SKM-1 treated with dmso at 0.1 percent for 144 hours (cell line): ENCODE measurements around the gene ATP6V1D.
A peak's percentile ranks its signal among the peaks of the same experiment; 100 is the strongest.
"Not testable (repeated sequence)": the region's sequence is repeated elsewhere in the genome, so short reads cannot be mapped to it uniquely, and the experiment has no call there.

Experiments
- DNase-seq: peaks from one replicate; lab custom pipeline; 2025; ENCODE audit not compliant: unreplicated experiment; lab: John Stamatoyannopoulos, UW

ATP6V1D gene

GRCh38 chr14:67359775-67360469 lies at the start of gene ATP6V1D, which contains the start of gene EIF2S1:
ATP6V1D (minus strand) TSS chr14:67359804; CDS start chr14:67359698, 106 bp downstream.
EIF2S1 (plus strand) TSS chr14:67360328; CDS start chr14:67364768, 4,440 bp downstream.
- peak; percentile 83 for DNase-seq

- DNase-seq = not testable (repeated sequence)
These were observed 48.7 kb upstream of the ATP6V1D start for GRCh38 chr14:67408122-67408801.

DNA sequence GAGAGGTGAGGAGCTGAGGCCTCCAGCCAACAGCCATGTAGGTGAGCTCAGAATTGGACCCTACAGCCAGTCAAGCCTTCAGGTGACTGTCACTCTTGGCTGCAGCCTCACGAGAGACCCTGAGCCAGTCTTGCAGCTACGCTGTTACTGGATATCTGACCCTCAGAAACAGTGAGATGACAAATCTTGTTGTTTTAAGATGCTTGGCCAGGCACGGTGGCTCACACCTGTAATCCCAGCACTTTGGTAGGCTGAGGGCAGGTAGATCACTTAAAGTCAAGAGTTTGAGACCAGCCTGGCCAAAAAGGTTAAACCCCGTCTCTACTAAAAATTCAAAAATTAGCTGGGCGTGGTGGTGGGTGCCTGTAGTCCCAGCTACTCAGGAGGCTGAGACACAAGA lies 46.2 kb upstream of the ATP6V1D start:
- no peak for DNase-seq

DNA sequence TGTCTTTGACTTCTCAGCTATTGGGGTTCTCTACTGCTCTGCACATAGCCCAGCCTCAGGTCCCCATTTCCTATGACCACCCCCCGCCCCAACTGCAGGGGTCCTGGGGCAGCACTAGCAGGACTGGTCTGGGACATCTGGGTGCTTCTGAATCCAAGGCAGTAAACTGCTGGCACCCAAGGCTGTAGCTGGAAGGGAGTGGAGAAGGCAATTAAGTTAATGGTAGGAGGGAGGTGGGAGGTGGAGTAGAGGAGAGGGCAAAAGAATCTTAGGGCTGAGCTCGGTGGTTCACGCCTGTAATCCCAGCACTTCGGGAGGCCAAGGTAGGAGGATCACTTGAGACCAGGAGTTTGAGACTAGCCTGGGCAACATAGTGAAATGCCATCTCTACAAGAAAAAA lies 40.8 kb upstream of the ATP6V1D start:
- no peak for DNase-seq

DNA sequence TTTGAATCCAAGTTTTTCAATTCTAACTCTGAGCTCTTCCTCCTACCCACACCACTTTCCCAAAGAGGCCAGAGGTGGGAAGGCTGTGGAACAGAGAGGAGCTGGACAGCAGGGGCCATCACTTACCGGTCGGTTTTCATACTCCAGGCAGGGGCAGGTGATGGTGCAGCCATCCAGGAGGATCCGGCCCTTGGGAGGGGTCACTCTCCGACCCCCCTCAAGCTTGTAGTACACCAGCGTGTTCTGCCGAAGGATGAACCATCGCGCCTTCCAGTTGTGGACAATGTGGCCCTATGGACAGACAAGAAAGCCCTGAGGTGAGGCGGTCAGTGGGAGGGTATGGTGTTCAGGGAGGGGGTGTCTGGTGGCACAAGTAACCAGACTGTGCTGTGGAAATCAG lies 37.9 kb upstream of the ATP6V1D start:
- no peak for DNase-seq

DNA sequence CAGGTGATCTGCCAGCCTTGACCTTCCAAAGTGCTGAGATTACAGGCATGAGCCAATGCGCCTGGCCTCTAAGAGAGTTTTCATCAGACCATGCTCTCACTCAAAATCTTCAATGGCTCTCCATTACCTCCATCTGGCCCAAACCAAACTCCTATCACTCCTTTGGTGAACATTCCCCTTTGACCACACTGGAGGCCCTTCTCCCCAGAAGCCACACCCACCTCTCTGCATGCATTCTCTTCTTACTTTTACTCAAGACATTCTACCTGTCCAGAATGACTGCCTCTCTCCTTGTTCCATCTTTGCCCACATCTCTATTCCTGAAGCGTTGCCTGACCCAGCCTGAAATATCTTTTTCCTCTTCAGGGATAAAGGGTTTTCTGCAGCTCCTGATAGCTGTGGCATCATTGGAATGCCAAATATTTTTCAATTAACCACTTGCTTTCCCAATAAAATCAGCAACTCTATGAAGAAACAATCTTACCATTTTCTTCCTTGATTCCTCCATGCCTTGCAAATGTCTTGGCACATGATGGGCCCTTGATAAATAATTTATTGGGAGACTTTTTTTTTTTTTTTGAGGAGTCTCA lies 36.9 kb upstream of the ATP6V1D start:
- no peak for DNase-seq

DNA sequence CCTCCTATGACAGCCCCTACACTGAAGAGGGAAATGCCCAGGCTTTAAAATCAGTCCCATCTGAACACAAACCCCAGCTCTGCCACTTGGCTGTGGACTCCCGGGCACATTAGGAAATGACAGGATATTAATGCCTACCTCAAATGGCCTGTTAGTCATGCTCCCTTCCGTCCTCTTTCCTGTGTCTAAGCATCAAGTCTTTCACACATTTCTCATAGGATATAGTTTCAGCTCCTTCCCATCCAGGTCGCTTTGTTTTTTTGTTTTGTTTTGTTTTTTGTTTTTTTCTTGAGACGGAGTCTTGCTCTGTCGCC lies 36.2 kb upstream of the ATP6V1D start:
- DNase-seq = no peak

GRCh38 chr14:67395086-67395875 lies 35.7 kb upstream of the ATP6V1D start:
- DNase-seq = no peak

GRCh38 chr14:67393689-67394088 lies 34.1 kb upstream of the ATP6V1D start:
- DNase-seq = no peak

- DNase-seq = no peak
These were observed 33.2 kb upstream of the ATP6V1D start for GRCh38 chr14:67392800-67393199.

DNA sequence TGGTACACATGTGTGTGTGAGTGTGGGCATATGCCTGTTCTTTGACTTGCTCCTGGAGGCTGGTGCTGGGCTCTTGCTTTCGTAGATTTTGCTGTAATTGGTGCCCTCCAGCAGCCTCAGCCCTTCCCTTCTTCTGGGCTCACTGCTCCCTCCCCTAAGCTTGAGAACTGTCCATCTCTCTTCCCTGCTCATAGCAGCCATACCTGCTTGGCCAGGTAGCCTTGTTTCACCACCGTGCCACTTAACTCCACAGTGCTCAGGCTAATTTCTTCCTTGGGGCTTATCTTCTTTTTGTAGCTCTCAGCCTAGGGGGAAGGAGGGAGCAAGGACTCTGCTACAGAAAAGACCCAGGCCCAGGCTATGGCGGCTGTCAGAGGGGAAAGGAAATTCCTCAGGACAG lies 32.5 kb upstream of the ATP6V1D start:
- DNase-seq = no peak

DNA sequence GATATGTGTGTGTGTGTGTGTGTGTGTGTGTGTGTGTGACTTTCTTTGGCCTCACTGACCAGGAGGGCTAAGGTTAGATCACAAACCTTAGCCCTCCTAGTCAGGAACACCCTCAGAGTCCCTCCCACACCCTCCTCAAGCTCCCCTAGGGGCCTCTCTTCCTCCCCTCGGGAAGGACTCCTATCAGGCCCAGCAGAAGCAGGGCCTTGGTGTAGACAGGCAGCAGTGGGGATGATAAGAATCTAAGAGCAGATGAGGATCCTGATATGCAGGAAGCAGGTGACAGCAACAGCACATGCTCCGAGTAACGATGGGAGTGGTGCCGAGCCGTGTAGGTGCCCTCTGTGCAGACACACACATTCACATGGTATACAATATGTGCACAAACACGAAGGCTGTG lies 31.7 kb upstream of the ATP6V1D start:
- no peak for DNase-seq

DNA sequence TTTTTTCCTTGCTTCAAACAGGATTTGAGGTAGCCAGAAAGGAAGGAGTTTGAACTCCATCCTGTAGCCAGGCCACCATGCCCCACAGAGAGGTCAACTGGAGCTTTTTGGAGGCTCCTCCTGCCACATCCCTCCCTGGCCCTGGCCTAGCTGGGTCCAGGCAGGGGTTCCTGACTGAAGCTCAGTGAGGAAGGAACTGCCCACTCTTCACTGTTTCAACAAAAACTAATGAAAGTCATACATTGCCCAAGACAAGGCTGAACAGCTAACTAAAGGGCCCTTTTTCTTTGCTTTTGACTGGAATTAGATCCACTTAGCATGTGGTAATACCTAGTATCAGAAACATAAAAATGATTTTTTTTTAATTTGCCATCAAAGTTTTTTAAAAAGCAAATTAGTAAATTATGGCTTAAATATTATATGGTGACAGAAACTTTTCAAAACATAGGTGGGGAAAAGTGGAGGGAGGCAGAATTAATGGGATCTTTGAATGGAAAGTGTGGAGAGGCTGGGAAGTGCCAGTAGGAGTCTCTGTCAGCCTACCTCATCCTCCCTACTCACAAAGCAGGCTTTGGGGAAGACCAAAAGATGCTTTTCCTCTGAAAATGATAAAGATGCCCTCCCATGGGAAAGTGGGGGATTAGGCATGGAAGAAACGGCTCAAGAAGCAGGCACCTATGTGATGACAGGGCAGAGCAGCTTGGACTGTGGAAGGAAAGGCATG lies 30.4 kb upstream of the ATP6V1D start:
- DNase-seq = no peak

DNA sequence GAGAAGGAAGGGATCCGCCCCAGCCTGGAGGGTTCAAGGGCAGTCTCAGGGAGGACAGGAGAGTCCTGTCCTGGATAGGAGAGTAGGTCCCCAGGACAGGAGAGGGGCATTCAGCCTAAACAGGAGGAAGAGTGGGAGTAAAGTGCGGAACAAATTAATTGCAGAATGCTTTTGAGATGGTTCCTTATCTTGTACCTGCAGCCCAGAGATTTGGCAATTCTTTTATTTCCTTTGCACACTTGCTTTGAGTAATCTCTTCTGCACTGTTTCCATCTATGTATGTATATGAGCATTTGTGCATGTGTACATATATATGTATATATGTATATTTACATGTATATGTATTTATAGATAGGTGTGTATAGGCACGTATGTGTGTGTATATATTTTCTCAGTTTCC lies 29.7 kb upstream of the ATP6V1D start:
- no peak for DNase-seq

DNA sequence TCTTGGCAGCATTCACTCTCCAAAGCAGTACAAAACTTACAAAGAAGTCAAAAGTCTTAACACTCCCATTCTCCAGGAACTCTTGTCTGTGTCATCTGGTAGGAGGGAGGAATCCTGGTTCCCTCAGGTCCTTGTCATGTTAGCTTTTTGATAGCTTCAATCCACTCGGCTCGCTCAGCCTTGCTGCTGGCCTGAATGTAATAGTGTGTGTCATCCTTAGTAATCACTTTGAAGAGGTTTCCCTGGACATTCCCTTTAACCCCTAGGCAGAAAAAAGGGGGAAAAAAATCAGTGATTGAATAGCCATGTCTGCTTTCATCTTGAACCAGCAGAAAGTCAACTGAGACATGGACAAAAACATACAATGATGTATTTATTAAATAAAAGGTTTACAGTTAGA lies 27.6 kb upstream of the ATP6V1D start:
- no peak for DNase-seq

DNA sequence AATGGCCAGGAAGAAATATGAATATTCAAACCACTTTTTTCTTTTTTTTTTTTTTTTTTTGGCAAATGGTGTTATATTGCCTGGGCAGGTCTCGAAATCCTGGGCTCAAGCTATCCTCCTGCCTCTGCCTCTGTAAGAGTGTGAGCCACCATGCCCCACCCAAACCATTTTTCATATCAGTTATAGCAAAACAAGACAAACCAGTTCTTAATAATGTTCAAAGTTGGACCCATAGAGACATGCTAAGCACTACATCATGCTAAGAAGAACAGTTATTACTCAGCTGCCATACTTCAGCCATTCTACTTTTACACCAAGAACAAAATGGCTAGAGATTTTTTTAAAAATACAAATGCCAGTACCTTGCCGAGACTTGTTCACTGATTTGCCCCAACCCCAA lies 26.0 kb upstream of the ATP6V1D start:
- no peak for DNase-seq

DNA sequence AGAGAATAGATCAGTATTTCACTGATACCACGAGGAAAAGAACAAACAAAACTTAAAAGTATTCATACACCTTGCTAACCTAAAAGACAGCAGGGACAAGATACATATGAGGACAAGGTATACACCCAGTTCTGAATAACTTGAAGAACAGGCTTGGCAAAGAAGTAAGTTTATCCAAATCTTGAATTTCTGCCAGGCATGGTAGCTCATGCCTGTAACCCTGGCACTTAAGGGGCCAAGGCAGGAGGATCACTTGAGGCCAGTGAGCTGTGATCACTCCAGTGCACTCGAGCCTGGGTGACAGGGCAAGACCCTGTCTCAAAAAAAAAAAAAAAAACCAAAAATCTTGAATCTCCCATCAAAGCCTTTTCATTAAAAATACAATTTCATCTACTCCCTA lies 25.5 kb upstream of the ATP6V1D start:
- DNase-seq = no peak

GRCh38 chr14:67377916-67378315 lies 18.3 kb upstream of the ATP6V1D start:
- DNase-seq = no peak

DNA sequence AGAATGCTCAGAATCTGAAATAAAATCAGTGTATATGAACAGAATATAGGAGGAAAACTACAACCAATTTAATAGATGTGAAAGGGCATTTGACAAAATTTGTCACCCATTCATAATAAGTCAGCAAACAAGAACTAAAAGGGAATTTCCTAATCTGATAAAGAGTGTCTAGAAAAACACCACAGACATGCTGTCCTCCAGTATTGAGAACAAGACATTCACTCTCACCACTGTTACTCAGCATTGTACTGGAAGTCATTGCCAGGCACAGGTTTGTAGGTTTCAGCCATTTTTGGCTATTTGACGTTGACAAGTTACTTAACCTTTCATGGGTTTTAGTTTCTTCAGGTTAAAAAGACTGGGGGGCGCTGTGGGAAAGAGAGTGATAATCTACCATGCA lies 13.7 kb upstream of the ATP6V1D start:
- no peak for DNase-seq

DNA sequence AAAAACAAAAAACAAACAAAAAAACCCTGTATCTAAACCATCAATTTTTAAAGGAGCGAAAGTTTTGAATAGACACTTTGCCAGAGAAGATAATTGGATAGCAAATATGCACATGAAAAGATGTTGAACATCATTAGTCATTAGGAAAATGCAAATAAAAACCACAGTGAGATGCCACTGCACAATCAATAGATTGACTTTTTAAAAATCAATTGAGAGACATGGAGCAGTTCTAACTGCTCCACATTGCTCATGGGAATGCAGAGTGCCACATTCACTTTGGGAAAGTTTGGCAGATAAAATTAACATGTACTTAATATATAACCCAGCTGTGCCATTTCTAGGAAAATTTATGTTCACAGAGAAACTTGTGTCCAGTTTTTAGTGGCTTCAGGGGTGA lies 13.2 kb upstream of the ATP6V1D start:
- DNase-seq = no peak
